CD4-positive, CD25-positive, alpha-beta regulatory T cell (primary cell): ENCODE measurements around the gene CLDN7. TPM values are rescaled to one million over a fixed set of nuclear protein-coding genes. Genes with fewer than 3 reads are reported as not detected.

Experiments used
- ATAC-seq, 2 donors: fragments of 150-1000 bp; cut with Tn5 transposase; one replicate each; pipeline ENCODE4 v1.10.0; 2021; ENCODE audit warnings: low read depth in 2 of 2, moderate number of reproducible peaks in 2 of 2, moderate library complexity in 1 of 2
- DNase-seq, 3 donors: peaks; one replicate each; pipeline versions ENCODE4 v3.0.0 to v3.0.0-alpha.2; 2012 to 2022; ENCODE audit warnings: mixed read lengths in 1 of 3
- H3K27ac ChIP-seq: one replicate; pipeline ENCODE4 v1.7.0; 2013; ENCODE audit warnings: mild to moderate bottlenecking, low read length; ENCODE audit not compliant: insufficient read depth, poor library complexity, severe bottlenecking
- H3K27me3 ChIP-seq: one replicate; pipeline ENCODE4 v1.7.0; 2013; ENCODE audit warnings: low read length; ENCODE audit not compliant: control insufficient read depth, insufficient read depth
- H3K36me3 ChIP-seq: one replicate; pipeline ENCODE4 v1.7.0; 2013; ENCODE audit warnings: mild to moderate bottlenecking, low read length, moderate library complexity; ENCODE audit not compliant: control insufficient read depth, insufficient read depth
- H3K4me1 ChIP-seq: 2 replicates; pipeline ENCODE4 v1.7.0; 2013; ENCODE audit warnings: mild to moderate bottlenecking, low read length; ENCODE audit not compliant: insufficient read depth, control insufficient read depth, poor library complexity, severe bottlenecking
- H3K4me3 ChIP-seq: one replicate; pipeline ENCODE4 v1.7.0; 2013; ENCODE audit warnings: low read depth, mild to moderate bottlenecking, low read length, moderate library complexity
- H3K9me3 ChIP-seq, 2 experiments: 1 replicate in 1 of 2; 2 replicates in 1 of 2; pipeline ENCODE4 v1.7.0; 2013; ENCODE audit warnings: low read length in 2 of 2, mild to moderate bottlenecking in 1 of 2, moderate library complexity in 1 of 2; ENCODE audit not compliant: control insufficient read depth in 2 of 2
- H3K27ac Mint-ChIP-seq, 3 donors: one replicate each; pipeline ENCODE4 v1.8.0; 2020 to 2022; ENCODE audit warnings: mild to moderate bottlenecking in 3 of 3, mixed read lengths in 3 of 3, moderate library complexity in 2 of 3
- H3K27me3 Mint-ChIP-seq: one replicate; pipeline ENCODE4 v1.8.0; 2022; ENCODE audit warnings: mild to moderate bottlenecking, mixed read lengths
- H3K36me3 Mint-ChIP-seq: one replicate; pipeline ENCODE4 v1.8.0; 2020; ENCODE audit warnings: mixed read lengths
- H3K4me1 Mint-ChIP-seq, 4 donors: one replicate each; pipeline ENCODE4 v1.8.0; 2020 to 2022; ENCODE audit warnings: mixed read lengths in 4 of 4, mild to moderate bottlenecking in 1 of 4
- H3K4me3 Mint-ChIP-seq, 4 donors: one replicate each; pipeline ENCODE4 v1.8.0; 2020 to 2022; ENCODE audit warnings: mild to moderate bottlenecking in 4 of 4, mixed read lengths in 4 of 4, moderate library complexity in 3 of 4
- H3K9me3 Mint-ChIP-seq, 7 donors: one replicate each; pipeline ENCODE4 v1.8.0; 2020 to 2022; ENCODE audit warnings: mixed read lengths in 7 of 7, mild to moderate bottlenecking in 3 of 7, moderate library complexity in 2 of 7
- polyA plus RNA-seq, 4 donors: library from polyadenylated mRNA; unstranded; fragments of 300-500 nt; fragmentation: Illumina TruSeq; gene quantifications; one replicate each; pipeline ENCODE4 v1.2.3, GENCODE V29; 2021
- total RNA-seq: library from RNA; stranded (reverse); gene quantifications from one replicate; pipeline ENCODE4 v1.2.3, GENCODE V29; 2022

Gene CLDN7
- total and polyA plus RNA-seq, 5 donors from 2014 or later: 0.55 to 2.0 (median 1.3) TPM; not detected in 1

- Histone ChIP-seq H3K9me3 (no peaks in the 10 kb centered on the region), H3K27me3 (peaks cover 6% of the 10 kb centered on the region), H3K36me3 (peaks cover 6% of the 10 kb centered on the region), H3K4me1 (peaks cover 34% of the 10 kb centered on the region), H3K4me3 (no peak overlapping the region), H3K27ac (no peak overlapping the region)
- peak overlapping the region; percentile 58 to 90 (median 72) for H3K4me3 Mint-ChIP-seq
- peak in 1 of 2 donors; percentile 26 for ATAC-seq
- peaks cover 5 to 32% (median 13%) of the 10 kb centered on the region in 4 donors for H3K4me1 Mint-ChIP-seq
- H3K27me3 Mint-ChIP-seq: peaks cover 33% of the 10 kb centered on the region
- peaks cover 0 to 2% (median 0%) of the 10 kb centered on the region in 7 donors for H3K9me3 Mint-ChIP-seq
- no peak for DNase-seq
- H3K27ac Mint-ChIP-seq: peak overlapping the region in 2 of 3 donors; percentile 26 to 42
- H3K36me3 Mint-ChIP-seq: no peaks in the 10 kb centered on the region
These were observed 890 bp upstream of the CLDN7 start for GRCh38 chr17:7262935-7263800.

- Histone ChIP-seq H3K4me3 (no peak overlapping the region), H3K27me3 (peaks cover 6% of the 10 kb centered on the region), H3K9me3 (no peaks in the 10 kb centered on the region), H3K36me3 (peaks cover 13% of the 10 kb centered on the region), H3K27ac (peak overlapping the region; percentile 5), H3K4me1 (peaks cover 34% of the 10 kb centered on the region)
- no peak overlapping the region for H3K27ac Mint-ChIP-seq
- no peaks in the 10 kb centered on the region for H3K9me3 Mint-ChIP-seq
- H3K4me1 Mint-ChIP-seq: peaks cover 5 to 31% (median 13%) of the 10 kb centered on the region in 4 donors
- ATAC-seq (peak; percentile 52 to 66), DNase-seq (peak in 2 of 3 donors; percentile 33 to 52)
- peaks cover 3% of the 10 kb centered on the region for H3K36me3 Mint-ChIP-seq
- H3K4me3 Mint-ChIP-seq: peak overlapping the region; percentile 69 to 81 (median 74)
- H3K27me3 Mint-ChIP-seq: peaks cover 30% of the 10 kb centered on the region
These were observed 693 bp downstream of the CLDN7 start for GRCh38 chr17:7261379-7262191.

GRCh38 chr17:7260651-7261378 is 1.5 kb downstream of the CLDN7 start:
- Mint-ChIP-seq H3K4me1 (peaks cover 5 to 31% (median 13%) of the 10 kb centered on the region in 4 donors), H3K9me3 (no peaks in the 10 kb centered on the region), H3K27me3 (peaks cover 29% of the 10 kb centered on the region), H3K4me3 (peak overlapping the region; percentile 61 to 78 (median 72)), H3K36me3 (peaks cover 7% of the 10 kb centered on the region), H3K27ac (peak overlapping the region in 2 of 3 donors; percentile 43 to 51)
- ATAC-seq (peak; percentile 4 to 39), DNase-seq (peak; percentile 20 to 46 (median 29))
- peaks cover 6% of the 10 kb centered on the region for H3K27me3 ChIP-seq
- H3K9me3 ChIP-seq: no peaks in the 10 kb centered on the region
- no peak overlapping the region for H3K4me3 ChIP-seq
- H3K36me3 ChIP-seq: peaks cover 15% of the 10 kb centered on the region
- peak overlapping the region; percentile 25 for H3K27ac ChIP-seq
- H3K4me1 ChIP-seq: peaks cover 34% of the 10 kb centered on the region

- peaks cover 15% of the 10 kb centered on the region for H3K36me3 ChIP-seq
- no peaks in the 10 kb centered on the region for H3K9me3 ChIP-seq
- Mint-ChIP-seq H3K27ac (no peak overlapping the region), H3K36me3 (peaks cover 7% of the 10 kb centered on the region), H3K4me3 (peak overlapping the region in 3 of 4 donors; percentile 61 to 69 (median 64)), H3K27me3 (peaks cover 29% of the 10 kb centered on the region), H3K4me1 (peaks cover 5 to 31% (median 13%) of the 10 kb centered on the region in 4 donors), H3K9me3 (no peaks in the 10 kb centered on the region)
- H3K27ac ChIP-seq: no peak overlapping the region
- H3K4me1 ChIP-seq: peaks cover 34% of the 10 kb centered on the region
- H3K27me3 ChIP-seq: peaks cover 6% of the 10 kb centered on the region
- no peak for DNase-seq
- ATAC-seq: no peak
- H3K4me3 ChIP-seq: no peak overlapping the region
These were observed 2.1 kb downstream of the CLDN7 start for GRCh38 chr17:7260151-7260550.

GRCh38 chr17:7259555-7259889 is 2.8 kb downstream of the CLDN7 start:
- Mint-ChIP-seq H3K9me3 (no peaks in the 10 kb centered on the region), H3K4me1 (peaks cover 5 to 31% (median 14%) of the 10 kb centered on the region in 4 donors), H3K27me3 (peaks cover 26% of the 10 kb centered on the region), H3K4me3 (peak overlapping the region in 1 of 4 donors; percentile 25), H3K27ac (no peak overlapping the region), H3K36me3 (peaks cover 7% of the 10 kb centered on the region)
- Histone ChIP-seq H3K9me3 (no peaks in the 10 kb centered on the region), H3K4me1 (peaks cover 34% of the 10 kb centered on the region), H3K27ac (no peak overlapping the region), H3K27me3 (peaks cover 6% of the 10 kb centered on the region), H3K36me3 (peaks cover 17% of the 10 kb centered on the region), H3K4me3 (no peak overlapping the region)
- no peak for DNase-seq
- no peak for ATAC-seq

GRCh38 chr17:7258731-7259554 is 3.3 kb downstream of the CLDN7 start:
- no peak overlapping the region for H3K27ac Mint-ChIP-seq
- peaks cover 20% of the 10 kb centered on the region for H3K27me3 Mint-ChIP-seq
- no peaks in the 10 kb centered on the region for H3K9me3 Mint-ChIP-seq
- Histone ChIP-seq H3K27ac (no peak overlapping the region), H3K4me1 (peaks cover 34% of the 10 kb centered on the region), H3K36me3 (peaks cover 19% of the 10 kb centered on the region), H3K9me3 (no peaks in the 10 kb centered on the region), H3K4me3 (no peak overlapping the region), H3K27me3 (peaks cover 5% of the 10 kb centered on the region)
- peak overlapping the region in 2 of 4 donors; percentile 38 to 64 for H3K4me3 Mint-ChIP-seq
- ATAC-seq: no peak
- no peak for DNase-seq
- peaks cover 5 to 28% (median 14%) of the 10 kb centered on the region in 4 donors for H3K4me1 Mint-ChIP-seq
- peaks cover 7% of the 10 kb centered on the region for H3K36me3 Mint-ChIP-seq
